Measurements from ENCODE around the gene TTC16. TPM values are rescaled to one million over a fixed set of nuclear protein-coding genes. Genes with fewer than 3 reads are reported as not detected.
"Not testable (repeated sequence)": the region's sequence is repeated elsewhere in the genome, so short reads cannot be mapped to it uniquely, and the experiment has no call there.

TTC16 gene
- polyA plus RNA-seq, 4 donors: 0.01 to 0.03 TPM; not detected in 2

DNA sequence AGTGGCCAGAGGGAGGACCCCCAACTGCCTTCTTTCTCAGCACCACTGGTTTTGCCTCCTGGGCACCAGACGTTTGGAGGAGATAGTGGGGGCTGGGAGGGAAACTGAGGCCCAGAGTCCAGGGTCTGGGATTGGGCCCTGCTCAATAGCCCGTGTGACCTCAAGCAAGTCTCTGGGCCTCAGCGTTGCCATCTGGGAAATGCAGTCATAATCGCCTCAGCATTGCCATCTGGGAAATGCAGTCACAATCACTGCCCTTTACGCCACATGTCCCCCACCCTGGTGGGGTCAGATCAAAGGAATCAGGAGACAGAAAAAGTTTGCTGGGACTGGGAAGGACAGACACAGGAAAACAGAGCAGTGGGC, 61.0 kb downstream of the TTC16 start:
- Histone ChIP-seq H3K27me3 (ENCODE audit: control insufficient read depth in 3 of 3, insufficient read depth in 3 of 3, low read length in 3 of 3) (peaks cover 0 to 15% (median 0%) of the 10 kb centered on the region in 3 donors), H3K4me1 (ENCODE audit: control insufficient read depth in 3 of 3, insufficient read depth in 2 of 3, low read depth in 1 of 3, low read length in 2 of 3) (no peaks in the 10 kb centered on the region), H3K36me3 (ENCODE audit: control insufficient read depth in 3 of 3, insufficient read depth in 2 of 3, low read depth in 1 of 3, low read length in 3 of 3) (no peaks in the 10 kb centered on the region), H3K9me3 (ENCODE audit: control insufficient read depth in 2 of 2, insufficient read depth in 1 of 2, low read depth in 1 of 2, low read length in 1 of 2) (no peaks in the 10 kb centered on the region), H3K27ac (ENCODE audit: low read depth in 1 of 3, low read length in 2 of 3) (peak overlapping the region in 2 of 3 donors; percentile 5 to 84), H3K4me3 (ENCODE audit: low read depth in 1 of 3, low read length in 3 of 3) (peak overlapping the region in 2 of 3 donors; percentile 3 to 52)
- WGBS, 3 donors: 60 to 69% (median 61%) methylated on average over 5 of the region's 5 CpGs
- no peak for DNase-seq
- no peak for FAIRE-seq

DNA sequence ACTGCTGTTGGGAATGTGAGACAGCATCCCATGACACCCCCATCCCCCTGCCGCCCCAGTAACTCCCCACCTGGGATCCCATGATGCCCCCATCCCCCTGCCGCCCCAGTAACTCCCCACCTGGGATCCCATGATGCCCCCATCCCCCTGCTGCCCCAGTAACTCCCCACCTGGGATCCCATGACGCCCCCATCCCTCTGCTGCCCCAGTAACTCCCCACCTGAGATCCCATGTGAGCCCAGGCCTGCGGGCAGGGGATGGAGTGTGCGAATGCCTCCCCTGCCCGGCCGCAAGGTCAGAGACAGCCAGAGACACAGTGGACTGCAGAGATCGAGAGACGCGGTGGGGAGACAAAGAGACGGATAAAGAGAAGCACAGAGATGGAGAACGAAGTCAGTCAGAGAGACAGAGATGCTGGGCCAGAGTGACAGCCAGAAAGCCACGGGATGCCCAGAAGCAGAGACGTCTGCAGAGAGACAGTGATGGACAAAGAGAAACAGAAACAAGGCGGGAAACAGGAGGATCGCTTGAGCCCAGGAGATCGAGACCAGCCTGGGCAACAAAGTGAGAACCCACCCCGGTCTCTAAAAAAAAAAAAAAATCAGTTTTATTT, 61.6 kb downstream of the TTC16 start:
- DNase-seq (no peak), FAIRE-seq (no peak)
- Histone ChIP-seq H3K4me1 (ENCODE audit: control insufficient read depth in 3 of 3, insufficient read depth in 2 of 3, low read depth in 1 of 3, low read length in 2 of 3) (no peaks in the 10 kb centered on the region), H3K36me3 (ENCODE audit: control insufficient read depth in 3 of 3, insufficient read depth in 2 of 3, low read depth in 1 of 3, low read length in 3 of 3) (no peaks in the 10 kb centered on the region), H3K9me3 (ENCODE audit: control insufficient read depth in 2 of 2, insufficient read depth in 1 of 2, low read depth in 1 of 2, low read length in 1 of 2) (no peaks in the 10 kb centered on the region), H3K27me3 (ENCODE audit: control insufficient read depth in 3 of 3, insufficient read depth in 3 of 3, low read length in 3 of 3) (peaks cover 0 to 15% (median 0%) of the 10 kb centered on the region in 3 donors), H3K27ac (ENCODE audit: low read depth in 1 of 3, low read length in 2 of 3) (peak overlapping the region in 1 of 3 donors; percentile 69), H3K4me3 (ENCODE audit: low read depth in 1 of 3, low read length in 3 of 3) (peak overlapping the region; percentile 5 to 52 (median 32))
- 61 to 78% (median 69%) methylated on average over 18 of the region's 18 CpGs for WGBS, 3 donors

DNA sequence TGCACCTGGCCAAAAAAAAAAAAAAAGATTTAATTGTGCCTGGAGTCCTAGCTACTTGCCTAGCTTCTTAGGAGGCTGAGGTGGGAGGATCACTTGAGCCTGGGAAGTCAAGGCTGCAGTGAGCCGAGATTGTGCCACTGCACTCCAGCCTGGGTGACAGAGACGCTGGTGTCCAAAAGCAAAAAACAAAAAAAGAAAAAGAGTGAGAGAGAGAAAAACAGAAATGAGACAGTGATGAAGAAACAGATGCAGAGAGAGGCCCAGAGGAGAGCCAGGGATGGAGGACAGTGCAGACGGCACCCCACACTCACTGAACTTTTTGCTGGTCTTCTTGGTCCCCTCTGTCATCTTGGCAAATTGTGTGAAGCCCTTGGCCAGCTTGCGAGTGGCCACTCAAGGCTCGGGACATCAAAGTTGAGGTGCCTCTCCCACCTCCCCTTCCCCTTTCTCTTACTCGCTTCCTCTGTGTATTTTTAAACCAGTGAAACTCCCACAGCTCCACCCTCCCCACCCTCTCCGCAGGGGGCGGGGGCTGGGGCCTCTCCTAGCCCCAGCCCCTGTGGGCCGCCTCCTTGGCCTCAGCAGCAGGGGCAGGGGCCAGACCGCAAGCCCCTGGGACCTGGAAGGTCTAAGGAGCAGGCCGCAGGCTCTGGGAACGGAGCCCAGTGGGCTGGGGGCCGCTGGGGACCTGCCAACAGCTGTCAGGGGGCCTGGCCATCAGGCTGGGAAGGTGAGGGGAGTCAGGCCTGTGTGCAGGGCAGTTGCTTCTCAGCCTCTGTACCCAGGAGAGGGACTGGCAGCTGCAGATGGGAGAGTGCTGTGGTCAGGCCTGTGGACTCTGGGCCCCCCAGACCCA, 62.6 kb downstream of the TTC16 start, which contains the start of gene SH2D3C:
SH2D3C (minus strand) TSS at position 387 of the 856 bp plus-strand sequence; CDS start at position 348, 39 bp downstream.
- WGBS, 3 donors: 39 to 71% (median 49%) methylated on average over 13 of the region's 13 CpGs
- FAIRE-seq (no peak), DNase-seq (no peak)
- H3K4me3 ChIP-seq (ENCODE audit: low read depth in 1 of 3, low read length in 3 of 3): peak within 1 kb of the TSS; percentile 13 to 52 (median 32)
- H3K4me1 ChIP-seq (ENCODE audit: control insufficient read depth in 3 of 3, insufficient read depth in 2 of 3, low read depth in 1 of 3, low read length in 2 of 3): no peaks in the 10 kb centered on the region
- peaks cover 0 to 11% (median 0%) of the 10 kb centered on the region in 3 donors for H3K27me3 ChIP-seq (ENCODE audit: control insufficient read depth in 3 of 3, insufficient read depth in 3 of 3, low read length in 3 of 3)
- H3K27ac ChIP-seq (ENCODE audit: low read depth in 1 of 3, low read length in 2 of 3): peak within 1 kb of the TSS in 2 of 3 donors; percentile 71 to 88
- no peaks in the 10 kb centered on the region for H3K36me3 ChIP-seq (ENCODE audit: control insufficient read depth in 3 of 3, insufficient read depth in 2 of 3, low read depth in 1 of 3, low read length in 3 of 3)
- H3K9me3 ChIP-seq (ENCODE audit: control insufficient read depth in 2 of 2, insufficient read depth in 1 of 2, low read depth in 1 of 2, low read length in 1 of 2): no peaks in the 10 kb centered on the region

DNA sequence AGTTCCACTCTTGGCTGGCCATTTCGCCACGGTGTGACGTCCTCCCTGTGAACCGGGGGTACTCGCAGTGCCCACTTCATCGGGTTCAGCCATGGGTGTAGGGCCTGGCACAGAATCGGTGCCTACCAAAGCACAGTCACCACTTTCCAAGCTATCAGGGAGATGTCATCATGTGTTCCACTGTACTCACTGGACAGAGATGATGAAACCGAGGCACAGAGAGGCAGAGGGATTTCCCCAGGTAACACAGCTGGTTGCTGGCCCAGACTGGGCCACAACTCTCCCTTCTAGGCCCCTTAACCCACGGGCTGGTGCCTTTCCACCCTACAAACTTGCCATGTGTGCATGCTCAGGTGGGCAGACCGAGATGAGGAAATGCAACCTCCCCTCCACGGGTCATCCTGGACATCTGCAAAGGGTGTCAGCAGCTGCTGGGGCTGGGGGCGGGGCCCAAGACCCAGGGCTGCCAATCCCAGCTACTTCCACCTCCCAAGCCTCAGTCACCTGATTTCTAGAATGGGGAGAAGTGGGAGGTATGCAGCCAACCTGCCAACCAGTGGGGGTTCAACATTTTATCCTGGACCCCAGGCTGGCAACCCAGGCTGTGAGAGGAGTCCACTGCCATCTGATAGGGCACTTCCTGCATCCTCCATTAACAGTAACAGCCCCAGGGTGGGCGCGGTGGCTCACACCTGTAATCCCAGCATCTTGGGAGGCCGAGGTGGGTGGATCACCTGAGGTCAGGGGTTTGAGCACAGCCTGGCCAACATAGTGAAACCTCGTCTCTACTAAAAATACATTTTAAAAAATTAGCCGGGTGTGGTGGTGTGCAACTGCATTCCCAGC, 63.5 kb downstream of the TTC16 start:
- no peaks in the 10 kb centered on the region for H3K36me3 ChIP-seq (ENCODE audit: control insufficient read depth in 3 of 3, insufficient read depth in 2 of 3, low read depth in 1 of 3, low read length in 3 of 3)
- no peak overlapping the region for H3K4me3 ChIP-seq (ENCODE audit: low read depth in 1 of 3, low read length in 3 of 3)
- WGBS, 3 donors: 64 to 69% (median 66%) methylated on average over 17 of the region's 17 CpGs
- no peaks in the 10 kb centered on the region for H3K9me3 ChIP-seq (ENCODE audit: control insufficient read depth in 2 of 2, insufficient read depth in 1 of 2, low read depth in 1 of 2, low read length in 1 of 2)
- H3K27me3 ChIP-seq (ENCODE audit: control insufficient read depth in 3 of 3, insufficient read depth in 3 of 3, low read length in 3 of 3): peaks cover 0 to 5% (median 0%) of the 10 kb centered on the region in 3 donors
- DNase-seq: no peak
- peak overlapping the region in 2 of 3 donors; percentile 71 to 88 for H3K27ac ChIP-seq (ENCODE audit: low read depth in 1 of 3, low read length in 2 of 3)
- peaks cover 0 to 1% (median 0%) of the 10 kb centered on the region in 3 donors for H3K4me1 ChIP-seq (ENCODE audit: control insufficient read depth in 3 of 3, insufficient read depth in 2 of 3, low read depth in 1 of 3, low read length in 2 of 3)
- no peak for FAIRE-seq

DNA sequence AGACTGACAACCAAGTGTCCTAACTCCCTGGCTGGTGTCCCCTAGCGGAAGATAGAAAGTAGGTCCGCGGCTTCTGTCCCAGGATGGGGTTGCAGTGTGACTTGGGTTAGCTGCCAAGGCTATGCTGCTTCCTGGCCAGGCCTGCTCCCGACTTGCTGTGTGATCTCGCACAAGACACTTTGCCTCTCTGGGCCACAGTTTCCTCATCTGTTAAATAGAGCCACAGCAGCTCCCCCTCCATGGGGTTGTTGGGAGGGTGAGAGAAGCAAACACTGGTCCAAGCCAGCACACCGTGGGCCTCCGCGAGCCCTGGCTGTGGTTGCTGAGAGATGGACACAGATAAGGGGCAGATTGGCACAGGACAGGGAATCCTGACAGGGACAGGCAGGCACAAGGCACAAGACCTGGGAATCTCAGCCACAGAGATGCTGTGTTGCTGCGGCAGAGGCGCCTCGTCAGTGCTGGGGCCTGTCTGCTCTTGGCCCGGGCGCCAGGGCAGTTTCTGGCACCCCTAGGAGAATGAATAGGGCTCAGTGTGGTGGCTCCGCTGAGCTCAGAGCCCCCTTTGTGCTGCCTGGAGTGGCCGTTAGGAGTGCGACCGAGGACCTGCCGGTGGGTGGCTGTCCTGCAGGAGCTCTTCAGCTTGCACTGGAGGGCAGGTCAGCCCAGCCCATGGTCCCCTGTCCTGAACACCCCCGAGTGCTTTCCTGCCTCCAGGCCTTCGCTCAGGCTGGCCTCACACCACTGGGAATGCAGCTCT, 64.4 kb downstream of the TTC16 start:
- peak overlapping the region in 1 of 3 donors; percentile 88 for H3K27ac ChIP-seq (ENCODE audit: low read depth in 1 of 3, low read length in 2 of 3)
- no peaks in the 10 kb centered on the region for H3K36me3 ChIP-seq (ENCODE audit: control insufficient read depth in 3 of 3, insufficient read depth in 2 of 3, low read depth in 1 of 3, low read length in 3 of 3)
- WGBS, 3 donors: 76 to 84% (median 78%) methylated on average over 18 to 20 of the region's 20 CpGs
- peaks cover 0 to 3% (median 0%) of the 10 kb centered on the region in 3 donors for H3K27me3 ChIP-seq (ENCODE audit: control insufficient read depth in 3 of 3, insufficient read depth in 3 of 3, low read length in 3 of 3)
- no peak for DNase-seq
- no peak overlapping the region for H3K4me3 ChIP-seq (ENCODE audit: low read depth in 1 of 3, low read length in 3 of 3)
- no peaks in the 10 kb centered on the region for H3K9me3 ChIP-seq (ENCODE audit: control insufficient read depth in 2 of 2, insufficient read depth in 1 of 2, low read depth in 1 of 2, low read length in 1 of 2)
- no peak for FAIRE-seq
- peaks cover 0 to 7% (median 0%) of the 10 kb centered on the region in 3 donors for H3K4me1 ChIP-seq (ENCODE audit: control insufficient read depth in 3 of 3, insufficient read depth in 2 of 3, low read depth in 1 of 3, low read length in 2 of 3)

DNA sequence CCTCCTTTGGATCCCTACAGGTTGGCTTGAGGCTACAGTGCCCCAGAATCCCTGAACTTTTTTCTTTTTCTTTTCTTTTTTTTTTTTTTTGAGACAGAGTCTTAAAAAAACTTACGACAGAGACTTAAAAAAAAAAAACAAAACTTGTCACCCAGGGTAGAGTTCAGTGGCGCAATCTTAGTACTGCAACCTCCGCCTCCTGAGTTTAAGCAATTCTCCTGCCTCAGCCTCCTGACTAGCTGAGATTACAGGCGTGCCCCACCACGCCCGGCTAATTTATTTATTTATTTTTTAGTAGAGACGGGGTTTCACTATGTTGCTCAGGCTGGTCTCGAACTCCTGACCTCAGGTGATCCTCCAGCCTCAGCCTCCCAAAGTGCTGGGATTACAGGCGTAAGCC, 65.0 kb downstream of the TTC16 start:
- H3K4me1 ChIP-seq (ENCODE audit: control insufficient read depth in 3 of 3, insufficient read depth in 2 of 3, low read depth in 1 of 3, low read length in 2 of 3); H3K36me3 ChIP-seq (ENCODE audit: control insufficient read depth in 3 of 3, insufficient read depth in 2 of 3, low read depth in 1 of 3, low read length in 3 of 3); H3K27me3 ChIP-seq (ENCODE audit: control insufficient read depth in 3 of 3, insufficient read depth in 3 of 3, low read length in 3 of 3); DNase-seq; FAIRE-seq; H3K4me3 ChIP-seq (ENCODE audit: low read depth in 1 of 3, low read length in 3 of 3); H3K9me3 ChIP-seq (ENCODE audit: control insufficient read depth in 2 of 2, insufficient read depth in 1 of 2, low read depth in 1 of 2, low read length in 1 of 2): not testable (repeated sequence)
- 52 to 73% (median 58%) methylated on average over 9 of the region's 9 CpGs for WGBS, 3 donors
- peak overlapping the region in 1 of 3 donors; percentile 88 for H3K27ac ChIP-seq (ENCODE audit: low read depth in 1 of 3, low read length in 2 of 3)
